H1 (cell line): ENCODE data around the gene CAPZB. TPM values are rescaled to one million over a fixed set of nuclear protein-coding genes. Genes with fewer than 3 reads are reported as not detected.

Experiments used
- CTCF ChIA-PET: fragments of 300-600 bp; sonication (Branson Sonifier 250); formaldehyde crosslinking; loops from one replicate; lab custom pipeline; 2021; ENCODE audit not compliant: partially characterized antibody; lab: Charles Lee
- POLR2A ChIA-PET: fragments of 300-600 bp; sonication (Branson Sonifier 250); formaldehyde crosslinking; loops from one replicate; lab custom pipeline; 2021; ENCODE audit warnings: inconsistent platforms; ENCODE audit not compliant: partially characterized antibody; lab: Charles Lee
- DNase-seq, 2 experiments: peaks; one replicate each; pipeline versions ENCODE4 v3.0.0 to v3.0.0-alpha.2; 2010 to 2022; ENCODE audit warnings: low spot score in 2 of 2, low read depth in 1 of 2, mixed read lengths in 1 of 2
- FAIRE-seq: peaks from 2 replicates; lab custom pipeline; 2011; peaks lifted over from hg19 to GRCh38; lab: Jason Lieb, UNC
- H2AFZ ChIP-seq: 2 replicates; pipeline ENCODE4 v1.8.1; 2012; ENCODE audit warnings: low read length, inconsistent platforms
- H2AK5ac ChIP-seq: 2 replicates; pipeline ENCODE4 v1.6.1; 2013; ENCODE audit warnings: low read depth, low read length
- H2BK120ac ChIP-seq: replicated peaks from 2 replicates; pipeline ENCODE3; 2013; ENCODE audit warnings: low read depth, low read length, inconsistent platforms
- H2BK12ac ChIP-seq: 2 replicates; pipeline ENCODE4 v1.6.1; 2013; ENCODE audit warnings: low read depth, low read length
- H2BK15ac ChIP-seq: 2 replicates; pipeline ENCODE4 v1.6.1; 2013; ENCODE audit warnings: low read length
- H2BK20ac ChIP-seq: 2 replicates; pipeline ENCODE4 v1.6.1; 2013; ENCODE audit warnings: low read length
- H2BK5ac ChIP-seq: 2 replicates; pipeline ENCODE4 v1.6.1; 2013; ENCODE audit warnings: low read depth, low read length
- H3K14ac ChIP-seq: 2 replicates; pipeline ENCODE4 v1.6.1; 2013; ENCODE audit warnings: inconsistent platforms; ENCODE audit not compliant: insufficient read length
- H3K18ac ChIP-seq: 2 replicates; pipeline ENCODE4 v1.6.1; 2013; ENCODE audit warnings: low read length; ENCODE audit errors: extremely low read depth
- H3K23ac ChIP-seq: 2 replicates; pipeline ENCODE4 v1.6.1; 2013; ENCODE audit warnings: inconsistent platforms; ENCODE audit not compliant: insufficient read length
- H3K23me2 ChIP-seq: 2 replicates; pipeline ENCODE4 v1.6.1; 2013; ENCODE audit warnings: low read depth, low read length
- H3K27ac ChIP-seq: 2 replicates; pipeline ENCODE4 v1.6.1; 2011; ENCODE audit warnings: low read depth, low read length, inconsistent platforms
- H3K27me3 ChIP-seq, 4 experiments: replicated peaks in 1 of 4; 1 replicate in 1 of 4; 2 replicates in 3 of 4; pipeline versions ENCODE4 v1.6.1 to v1.8.1; 2011 to 2013; ENCODE audit warnings: low read length in 3 of 4, mild to moderate bottlenecking in 3 of 4, inconsistent platforms in 2 of 4, mixed read lengths in 2 of 4, moderate library complexity in 1 of 4; ENCODE audit not compliant: control insufficient read depth in 3 of 4, insufficient read depth in 3 of 4; ENCODE audit errors: extremely low read depth in 1 of 4
- H3K36me3 ChIP-seq, 4 experiments: 2 replicates each; pipeline versions ENCODE4 v1.6.1 to v1.8.1; 2011 to 2013; ENCODE audit warnings: mild to moderate bottlenecking in 4 of 4, low read length in 3 of 4, moderate library complexity in 2 of 4, control low read depth in 1 of 4, inconsistent platforms in 1 of 4; ENCODE audit not compliant: insufficient read depth in 4 of 4, control insufficient read depth in 2 of 4
- H3K4ac ChIP-seq: replicated peaks from 2 replicates; pipeline ENCODE3; 2013; ENCODE audit warnings: low read length, low read depth, mixed read lengths, inconsistent platforms; ENCODE audit not compliant: insufficient read length
- H3K4me1 ChIP-seq, 4 experiments: replicated peaks in 1 of 4; 1 replicate in 1 of 4; 2 replicates in 3 of 4; pipeline versions ENCODE4 v1.6.1 to v1.8.1; 2011 to 2013; ENCODE audit warnings: low read length in 3 of 4, inconsistent platforms in 2 of 4, mixed read lengths in 1 of 4; ENCODE audit not compliant: insufficient read depth in 4 of 4, control insufficient read depth in 3 of 4
- H3K4me2 ChIP-seq, 2 experiments: 2 replicates each; pipeline versions ENCODE4 v1.6.1 to v1.8.1; 2011 to 2013; ENCODE audit warnings: low read depth in 2 of 2, low read length in 2 of 2, control low read depth in 1 of 2, inconsistent platforms in 1 of 2, mild to moderate bottlenecking in 1 of 2; ENCODE audit not compliant: insufficient read depth in 1 of 2
- H3K4me3 ChIP-seq, 4 experiments: fragments of 200-600, 300-600 bp in 1 of 4; sonication (generic), shearing (Covaris generic), sonication (Bioruptor Twin) in 1 of 4; 2 replicates each; pipeline versions ENCODE4 v1.5.1 to v1.8.1; 2011 to 2016; ENCODE audit warnings: low read length in 4 of 4, low read depth in 3 of 4, control low read depth in 2 of 4, inconsistent platforms in 2 of 4, mild to moderate bottlenecking in 2 of 4, mixed read lengths in 1 of 4, moderate library complexity in 1 of 4; ENCODE audit not compliant: insufficient read depth in 2 of 4; ENCODE audit errors: extremely low read depth in 1 of 4
- H3K56ac ChIP-seq: replicated peaks from 2 replicates; pipeline ENCODE3; 2013; ENCODE audit warnings: low read depth, mild to moderate bottlenecking, mixed read lengths, low read length, inconsistent platforms; ENCODE audit not compliant: insufficient read length
- H3K79me1 ChIP-seq: 2 replicates; pipeline ENCODE4 v1.6.1; 2013; ENCODE audit warnings: low read depth, low read length, control low read depth
- H3K79me2 ChIP-seq, 2 experiments: 2 replicates each; pipeline versions ENCODE4 v1.6.1 to v1.8.1; 2012 to 2013; ENCODE audit warnings: low read length in 2 of 2, mild to moderate bottlenecking in 2 of 2, inconsistent platforms in 1 of 2; ENCODE audit not compliant: insufficient read depth in 2 of 2, control insufficient read depth in 1 of 2
- H3K9ac ChIP-seq, 4 experiments: replicated peaks in 1 of 4; 1 replicate in 1 of 4; 2 replicates in 3 of 4; pipeline versions ENCODE4 v1.6.1 to v1.8.1; 2011 to 2013; ENCODE audit warnings: low read depth in 3 of 4, low read length in 3 of 4, control low read depth in 2 of 4, mild to moderate bottlenecking in 2 of 4, moderate library complexity in 2 of 4, inconsistent platforms in 1 of 4; ENCODE audit errors: extremely low read depth in 1 of 4
- H3K9me3 ChIP-seq, 2 experiments: 2 replicates each; pipeline versions ENCODE4 v1.6.1 to v1.8.1; 2012 to 2013; ENCODE audit warnings: mild to moderate bottlenecking in 2 of 2, moderate library complexity in 2 of 2, control low read depth in 1 of 2, inconsistent platforms in 1 of 2, low read depth in 1 of 2, low read length in 1 of 2, mixed read lengths in 1 of 2; ENCODE audit not compliant: insufficient read depth in 2 of 2
- H4K20me1 ChIP-seq, 2 experiments: replicated peaks in 1 of 2; 2 replicates each; pipeline versions ENCODE3 to v1.8.1; 2011 to 2013; ENCODE audit warnings: inconsistent platforms in 2 of 2, low read length in 2 of 2, mild to moderate bottlenecking in 1 of 2; ENCODE audit not compliant: insufficient read depth in 2 of 2, control insufficient read depth in 1 of 2
- H4K5ac ChIP-seq: 2 replicates; pipeline ENCODE4 v1.6.1; 2013; ENCODE audit warnings: low read length, low read depth, mixed read lengths, inconsistent platforms; ENCODE audit not compliant: insufficient read length
- H4K8ac ChIP-seq: 2 replicates; pipeline ENCODE4 v1.8.0; 2013; ENCODE audit warnings: mild to moderate bottlenecking, moderate library complexity, low read length, inconsistent platforms; ENCODE audit not compliant: insufficient read depth; ENCODE audit errors: extremely low read depth
- H4K91ac ChIP-seq: replicated peaks from 2 replicates; pipeline ENCODE3; 2013; ENCODE audit warnings: low read length, mixed read lengths, inconsistent platforms; ENCODE audit not compliant: insufficient read length
- E2F6 ChIP-seq: IDR thresholded peaks from 2 replicates; pipeline ENCODE4 v1.6.1; 2012; ENCODE audit warnings: inconsistent platforms
- MAX ChIP-seq: IDR thresholded peaks from 2 replicates; pipeline ENCODE4 v1.6.1; 2012; ENCODE audit warnings: inconsistent platforms
- USF2 ChIP-seq: IDR thresholded peaks from 2 replicates; pipeline ENCODE4 v1.6.1; 2011; ENCODE audit warnings: low read length, improper control_type of control experiment
- YY1 ChIP-seq: IDR thresholded peaks from 2 replicates; pipeline ENCODE4 v1.6.1; 2011; ENCODE audit warnings: low read depth, mild to moderate bottlenecking, low read length
- WGBS, 2 experiments: shearing (Covaris generic) in 1 of 2; methylation state at CpG; one replicate each; pipeline versions ENCODE4 v1.1.6 to v1.1.7; 2013 to 2015; ENCODE audit warnings: low lambda C conversion rate in 2 of 2, mixed read lengths in 2 of 2, inconsistent platforms in 1 of 2, low coverage in 1 of 2, missing lambda C conversion rate in 1 of 2; ENCODE audit not compliant: insufficient replicate concordance in 2 of 2, insufficient coverage in 1 of 2, insufficient read length in 1 of 2; ENCODE audit errors: extremely low coverage in 1 of 2, missing lambda C conversion rate in 1 of 2; 5-methylcytosine and 5-hydroxymethylcytosine counted together
- polyA plus RNA-seq, 7 experiments: library from polyadenylated mRNA; depleted of rRNA in 3 of 7; stranded (reverse) in 5 of 7; unstranded in 2 of 7; fragments of >200 nt in 5 of 7; fragments of 200-250 nt in 2 of 7; gene quantifications; 1 replicate in 5 of 7; 2 replicates in 1 of 7; 4 replicates in 1 of 7; pipeline versions ENCODE4 v1.2.1 to v1.2.3, GENCODE V29; 2011 to 2013; ENCODE audit warnings: missing spikeins in 2 of 7, mixed read lengths in 2 of 7
- total RNA-seq: library from RNA; stranded (reverse); fragmentation: NEBNext Ultra II Directional; extraction: Animal tissue kit (Norgen Biotek cat#: 25700); gene quantifications from 2 replicates; pipeline ENCODE4 v1.2.1, GENCODE V29; 2021

CAPZB gene
- total and polyA plus RNA-seq, 2 of the 8 experiments (the other 6 are each of a cell fraction or from before 2014, with no cell fraction given), result 162 to 371 TPM

DNA sequence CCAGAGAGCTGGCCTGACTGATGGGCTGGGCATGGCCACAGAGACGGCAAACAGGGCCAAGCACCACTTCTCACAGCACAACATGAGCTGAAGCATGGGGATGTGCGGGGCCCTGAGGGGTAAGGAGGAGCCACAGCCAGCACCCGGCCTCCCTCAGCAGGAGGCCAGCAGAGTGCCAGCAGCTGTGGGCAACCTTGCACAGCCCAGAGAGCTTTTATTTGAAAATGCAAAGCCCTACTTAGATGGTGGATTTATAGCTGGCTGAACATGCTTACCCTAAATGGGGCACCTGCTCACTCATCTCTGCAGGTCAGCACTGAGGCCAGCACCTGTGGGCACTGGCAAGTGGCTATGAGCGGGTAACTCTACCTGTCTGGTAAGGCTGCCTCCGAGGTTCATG is 129.1 kb downstream of the CAPZB start:
- Histone ChIP-seq H3K79me2 (peaks cover 0 to 13% of the 10 kb centered on the region in 2 experiments; a peak in 2 of 4 replicates), H3K27ac (no peak overlapping the region), H3K4me1 (peaks cover 8 to 24% (median 17%) of the 10 kb centered on the region in 4 experiments), H3K23ac (no peak overlapping the region), H2BK120ac (no peak overlapping the region), H3K4me3 (no peak overlapping the region), H4K20me1 (peaks cover 17 to 20% of the 10 kb centered on the region in 2 experiments), H3K27me3 (no peaks in the 10 kb centered on the region), H3K9me3 (no peaks in the 10 kb centered on the region), H3K18ac (no peak overlapping the region), H2BK20ac (no peak overlapping the region), H3K9ac (no peak overlapping the region), H4K8ac (no peak overlapping the region), H2BK5ac (no peak overlapping the region), H2BK12ac (no peak overlapping the region), H3K14ac (no peak overlapping the region), H3K23me2 (no peaks in the 10 kb centered on the region), H3K4me2 (no peak overlapping the region), H3K56ac (no peak overlapping the region), H2BK15ac (no peak overlapping the region), H4K5ac (no peak overlapping the region), H4K91ac (no peak overlapping the region), H3K79me1 (peaks cover 8% of the 10 kb centered on the region), H3K36me3 (peaks cover 3 to 27% (median 14%) of the 10 kb centered on the region in 4 experiments; a peak in 6 of 8 replicates), H2AFZ (no peak overlapping the region), H2AK5ac (no peak overlapping the region), H3K4ac (no peak overlapping the region)
- DNase-seq, result no peak
- 83% methylated on average over 5 of the region's 5 CpGs; no CpG with 5 or more reads in 1 of the 2 experiments for WGBS, 2 experiments
- ChIA-PET POLR2A (interaction anchor here (0.6 kb wide), 1 partner anchor 241 kb away, joined by 3 read pairs; no protein-coding TSS in a partner anchor), CTCF (interaction anchor here (0.6 to 5.3 kb wide), 6 partner anchors 10 to 298 kb away, joined by 3 to 72 read pairs (median 4); no protein-coding TSS in a partner anchor)
- no peak for FAIRE-seq
- TF ChIP-seq E2F6 (no peak), USF2 (no peak), YY1 (no peak), MAX (no peak)
